Retinal pigment epithelial cell (primary cell): ENCODE measurements around the gene UST.

Source experiments
- DNase-seq: peaks from one replicate; pipeline ENCODE4 v3.0.0-alpha.2; 2010; ENCODE audit warnings: low read depth
- H3K4me3 ChIP-seq: 2 replicates; pipeline ENCODE4 v1.5.1; 2011; ENCODE audit warnings: mild to moderate bottlenecking, low read length, control low read depth, moderate library complexity
- TF ChIP-seq, protein P1 (sequence below): conservative IDR thresholded peaks from 2 replicates; pipeline ENCODE4 v1.5.1; 2011; ENCODE audit warnings: low read depth, low read length, control low read depth, inconsistent platforms

The UST gene

GRCh38 chr6:149074832-149075258 is 328.0 kb downstream of the UST start:
- no peak overlapping the region for H3K4me3 ChIP-seq
- TF ChIP-seq, protein P1, sequence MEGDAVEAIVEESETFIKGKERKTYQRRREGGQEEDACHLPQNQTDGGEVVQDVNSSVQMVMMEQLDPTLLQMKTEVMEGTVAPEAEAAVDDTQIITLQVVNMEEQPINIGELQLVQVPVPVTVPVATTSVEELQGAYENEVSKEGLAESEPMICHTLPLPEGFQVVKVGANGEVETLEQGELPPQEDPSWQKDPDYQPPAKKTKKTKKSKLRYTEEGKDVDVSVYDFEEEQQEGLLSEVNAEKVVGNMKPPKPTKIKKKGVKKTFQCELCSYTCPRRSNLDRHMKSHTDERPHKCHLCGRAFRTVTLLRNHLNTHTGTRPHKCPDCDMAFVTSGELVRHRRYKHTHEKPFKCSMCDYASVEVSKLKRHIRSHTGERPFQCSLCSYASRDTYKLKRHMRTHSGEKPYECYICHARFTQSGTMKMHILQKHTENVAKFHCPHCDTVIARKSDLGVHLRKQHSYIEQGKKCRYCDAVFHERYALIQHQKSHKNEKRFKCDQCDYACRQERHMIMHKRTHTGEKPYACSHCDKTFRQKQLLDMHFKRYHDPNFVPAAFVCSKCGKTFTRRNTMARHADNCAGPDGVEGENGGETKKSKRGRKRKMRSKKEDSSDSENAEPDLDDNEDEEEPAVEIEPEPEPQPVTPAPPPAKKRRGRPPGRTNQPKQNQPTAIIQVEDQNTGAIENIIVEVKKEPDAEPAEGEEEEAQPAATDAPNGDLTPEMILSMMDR, result no peak
- DNase-seq, result no peak

DNA sequence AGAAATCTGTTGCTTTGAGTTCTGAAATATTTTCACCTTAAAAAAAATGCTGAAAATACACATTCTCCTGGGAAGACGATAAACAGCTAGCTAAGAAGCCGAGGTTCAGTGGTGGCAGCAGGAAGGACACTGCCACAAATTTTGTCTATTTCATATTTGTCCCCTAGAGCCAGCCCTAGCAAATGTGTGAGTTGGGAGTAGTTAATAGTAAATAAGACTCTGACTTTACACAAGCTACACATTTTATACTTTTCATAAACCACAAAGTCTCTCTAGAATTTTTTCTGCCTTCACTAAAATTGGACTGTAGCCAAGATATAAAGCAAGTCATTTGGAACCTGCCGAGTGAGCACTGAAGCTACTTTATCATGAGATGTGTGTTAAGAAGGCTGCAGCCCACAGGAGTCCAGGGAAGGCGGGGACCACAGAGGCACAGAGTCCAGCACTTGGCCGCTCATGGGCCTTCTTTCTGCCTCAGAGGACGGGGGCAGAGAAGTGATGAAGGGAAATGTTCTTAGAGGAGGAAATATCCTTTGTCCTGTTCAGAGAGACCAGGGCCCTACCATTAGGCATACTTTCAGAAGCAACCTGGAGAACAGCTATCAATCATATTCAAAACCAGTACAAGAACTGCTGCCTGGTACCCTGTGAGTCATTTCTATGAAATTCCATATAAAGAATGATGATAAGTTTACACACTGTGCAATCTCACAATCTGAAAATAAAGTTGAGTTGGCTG is 329.0 kb downstream of the UST start:
- no peak for DNase-seq
- TF ChIP-seq, protein P1, result no peak
- H3K4me3 ChIP-seq, result no peak overlapping the region

- TF ChIP-seq, protein P1, result no peak
- no peak overlapping the region for H3K4me3 ChIP-seq
- no peak for DNase-seq
Measured at GRCh38 chr6:149076355-149076734, 329.5 kb downstream of the UST start.

DNA sequence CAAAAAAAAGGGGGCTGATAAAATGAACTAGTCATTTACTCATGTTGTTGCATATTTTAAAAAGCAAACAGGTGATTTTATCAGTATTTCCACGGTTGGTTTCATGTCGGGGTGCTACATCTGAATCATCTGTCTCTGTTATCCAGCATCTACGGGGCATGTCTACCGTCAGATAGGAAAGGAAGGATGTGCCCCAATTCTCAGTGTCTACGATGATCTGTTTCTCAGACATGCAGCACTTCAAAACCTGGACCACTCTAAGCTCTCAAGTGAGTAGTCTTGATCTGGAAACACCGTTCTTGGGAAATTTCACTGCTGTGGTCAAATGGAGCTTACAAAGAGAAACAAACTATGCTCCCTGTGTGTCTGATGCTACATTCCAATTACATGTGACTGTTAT is 330.4 kb downstream of the UST start:
- no peak overlapping the region for H3K4me3 ChIP-seq
- no peak for DNase-seq
- TF ChIP-seq, protein P1, result no peak

GRCh38 chr6:149078211-149078782 is 331.5 kb downstream of the UST start:
- no peak overlapping the region for H3K4me3 ChIP-seq
- TF ChIP-seq, protein P1, result no peak
- no peak for DNase-seq

DNA sequence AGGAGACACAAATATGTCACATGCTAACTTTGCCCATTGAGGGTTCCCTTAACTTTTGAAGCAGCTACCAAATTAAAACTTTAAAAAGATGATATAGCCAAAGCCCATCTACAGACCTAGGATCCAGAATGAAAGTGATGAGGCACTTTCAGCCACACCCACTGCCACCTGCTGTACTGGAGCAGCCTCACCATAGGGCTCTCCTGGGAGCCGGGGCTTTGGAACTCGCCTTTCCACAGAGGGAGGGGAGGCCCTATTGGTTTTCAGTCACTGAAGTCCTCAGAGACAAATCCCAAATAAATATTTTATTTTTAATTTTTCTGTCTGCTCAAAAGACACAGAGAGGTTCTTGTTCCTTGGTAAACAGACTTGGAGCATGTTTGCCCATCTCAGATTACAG is 332.6 kb downstream of the UST start:
- H3K4me3 ChIP-seq, result no peak overlapping the region
- DNase-seq, result no peak
- TF ChIP-seq, protein P1, result no peak

DNA sequence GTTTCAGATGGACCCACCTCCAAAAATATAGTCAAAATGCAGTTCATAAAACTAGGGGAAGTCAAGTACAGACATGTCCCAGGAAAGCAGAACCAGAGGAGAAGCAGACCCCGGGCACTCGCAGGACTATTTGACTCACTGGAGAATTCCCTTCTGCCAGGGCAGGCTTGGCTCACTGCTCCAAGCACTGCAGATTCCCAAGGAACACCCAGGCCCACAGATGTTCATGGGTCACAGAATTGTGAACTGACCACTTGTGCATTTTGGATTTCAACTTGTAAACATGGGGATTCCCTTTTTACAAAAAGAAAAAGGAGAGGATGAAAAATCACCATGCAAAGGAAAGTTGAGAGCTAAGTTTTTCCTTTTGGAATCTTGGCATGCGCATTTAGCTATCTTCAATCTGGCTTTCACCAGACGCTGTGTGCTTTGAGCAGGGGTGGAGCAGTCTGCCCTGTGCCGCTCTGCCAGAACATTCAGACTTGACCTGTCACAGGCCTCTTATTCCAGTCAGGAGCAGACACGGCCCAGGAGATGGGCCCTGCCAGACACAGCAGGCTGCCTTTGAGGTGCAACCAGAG is 333.2 kb downstream of the UST start:
- DNase-seq, result no peak
- H3K4me3 ChIP-seq, result no peak overlapping the region
- TF ChIP-seq, protein P1, result no peak
